HepG2 (cell line): ENCODE measurements around the gene MFSD2B. TPM values are rescaled to one million over a fixed set of nuclear protein-coding genes. Genes with fewer than 3 reads are reported as not detected.
A peak's percentile ranks its signal among the peaks of the same experiment; 100 is the strongest.

Experiments used
- CSRNP2 ChIP-seq: sonication (generic); formaldehyde crosslinking; conservative IDR thresholded peaks from 2 replicates; pipeline ENCODE4 v1.8.0; 2022; ENCODE audit warnings: low read depth, missing genetic modification reagents
- EED ChIP-seq: sonication (generic); formaldehyde crosslinking; IDR thresholded peaks from 2 replicates; pipeline ENCODE4 v1.5.0; 2020; ENCODE audit warnings: mild to moderate bottlenecking, missing genetic modification reagents
- ELF4 ChIP-seq: sonication (generic); formaldehyde crosslinking; IDR thresholded peaks from 2 replicates; pipeline ENCODE4 v1.5.0; 2020; ENCODE audit warnings: missing genetic modification reagents, mild to moderate bottlenecking, moderate library complexity, borderline replicate concordance
- JUND ChIP-seq: sonication (generic); formaldehyde crosslinking; IDR thresholded peaks from 2 replicates; pipeline ENCODE4 v1.8.0; 2022; ENCODE audit warnings: mild to moderate bottlenecking, missing genetic modification reagents
- KLF11 ChIP-seq: IDR thresholded peaks from 2 replicates; pipeline ENCODE4 v1.6.1; 2016; ENCODE audit warnings: missing compliant biosample characterization
- KLF6 ChIP-seq: IDR thresholded peaks from 2 replicates; pipeline ENCODE4 v1.8.0; 2016; ENCODE audit warnings: missing biosample characterization, missing genetic modification reagents
- MAFK ChIP-seq, 2 experiments: IDR thresholded peaks in 1 of 2; conservative IDR thresholded peaks in 1 of 2; 2 replicates each; pipeline ENCODE4 v1.6.1; 2011; ENCODE audit warnings: improper control_type of control experiment in 2 of 2, low read length in 2 of 2
- MAZ ChIP-seq, 2 experiments: sonication (generic) in 1 of 2; formaldehyde crosslinking in 1 of 2; IDR thresholded peaks; 2 replicates each; pipeline versions ENCODE4 v1.5.0 to v1.6.1; 2012 to 2020; ENCODE audit warnings: low read depth in 2 of 2, mild to moderate bottlenecking in 2 of 2, borderline replicate concordance in 1 of 2, improper control_type of control experiment in 1 of 2, low read length in 1 of 2, missing genetic modification reagents in 1 of 2, moderate library complexity in 1 of 2
- NAIF1 ChIP-seq: sonication (generic); formaldehyde crosslinking; IDR thresholded peaks from 2 replicates; pipeline ENCODE4 v1.5.0; 2020; ENCODE audit warnings: mild to moderate bottlenecking, missing genetic modification reagents, borderline replicate concordance
- POLR2AphosphoS2 ChIP-seq: IDR thresholded peaks from 2 replicates; pipeline ENCODE4 v1.6.1; 2011; ENCODE audit warnings: low read depth, low read length, improper control_type of control experiment
- POLR2G ChIP-seq: fragments of 200-400 bp; formaldehyde crosslinking; IDR thresholded peaks from 2 replicates; pipeline ENCODE4 v1.6.1; 2018; ENCODE audit warnings: mild to moderate bottlenecking, low read depth, low read length, moderate library complexity
- THAP11 ChIP-seq: IDR thresholded peaks from 2 replicates; pipeline ENCODE4 v1.6.1; 2016; ENCODE audit warnings: missing biosample characterization, missing genetic modification reagents
- ZEB1 ChIP-seq: IDR thresholded peaks from 2 replicates; pipeline ENCODE4 v1.6.1; 2012; ENCODE audit warnings: mild to moderate bottlenecking, low read depth, inconsistent platforms; ENCODE audit not compliant: insufficient replicate concordance
- ZFP91 ChIP-seq: sonication (generic); formaldehyde crosslinking; IDR thresholded peaks from 2 replicates; pipeline ENCODE4 v1.9.0; 2022; ENCODE audit warnings: missing genetic modification reagents, mild to moderate bottlenecking, borderline replicate concordance
- ZFY ChIP-seq: sonication (generic); formaldehyde crosslinking; IDR thresholded peaks from 2 replicates; pipeline ENCODE4 v1.4.0; 2020; ENCODE audit warnings: missing genetic modification reagents
- ZNF484 ChIP-seq: sonication (generic); formaldehyde crosslinking; IDR thresholded peaks from 2 replicates; pipeline ENCODE4 v1.5.1; 2020; ENCODE audit warnings: mild to moderate bottlenecking, low read depth, missing genetic modification reagents, borderline replicate concordance
- ZNF564 ChIP-seq: sonication (generic); formaldehyde crosslinking; IDR thresholded peaks from 2 replicates; pipeline ENCODE4 v1.8.1; 2023; ENCODE audit warnings: mild to moderate bottlenecking, missing genetic modification reagents
- ZNF615 ChIP-seq: sonication (generic); formaldehyde crosslinking; IDR thresholded peaks from 2 replicates; pipeline ENCODE4 v1.5.0; 2020; ENCODE audit warnings: mild to moderate bottlenecking, missing genetic modification reagents, borderline replicate concordance
- ZNF740 ChIP-seq: sonication (generic); formaldehyde crosslinking; IDR thresholded peaks from 2 replicates; pipeline ENCODE4 v1.4.0; 2020; ENCODE audit warnings: missing genetic modification reagents
- ZSCAN31 ChIP-seq: sonication (generic); formaldehyde crosslinking; IDR thresholded peaks from 2 replicates; pipeline ENCODE4 v1.5.0; 2020; ENCODE audit warnings: low read depth, mild to moderate bottlenecking, missing genetic modification reagents
- polyA plus RNA-seq, 8 experiments: library from polyadenylated mRNA; depleted of rRNA in 3 of 8; stranded (reverse) in 7 of 8; unstranded in 1 of 8; fragments of >200 nt; fragmentation: Illumina TruSeq in 4 of 8; extraction: Trizol in 4 of 8; gene quantifications; 2 replicates each; pipeline versions ENCODE4 v1.2.1 to v1.2.3, GENCODE V29; 2011 to 2016; ENCODE audit warnings: low read depth in 4 of 8, missing spikeins in 1 of 8, mixed read lengths in 1 of 8; ENCODE audit not compliant: insufficient read depth in 1 of 8
- total RNA-seq, 5 experiments: library from RNA; depleted of rRNA; stranded (reverse); fragments of >200 nt; fragmentation: Illumina TruSeq; extraction: Trizol; gene quantifications; 2 replicates each; pipeline ENCODE4 v1.2.3, GENCODE V29; 2016; ENCODE audit warnings: low read depth in 1 of 5
- TF ChIP-seq, protein P1 (sequence below): sonication (generic); formaldehyde crosslinking; IDR thresholded peaks from 2 replicates; pipeline ENCODE4 v1.4.0; 2020; ENCODE audit warnings: low read depth, missing genetic modification reagents

The MFSD2B gene
- total and polyA plus RNA-seq, 2 of the 13 experiments (the other 11 are each of a cell fraction or from before 2014, with no cell fraction given) = 0.21 to 0.93 TPM

- TF ChIP-seq ZSCAN31 (CRISPR knock-in tag) (0 out of 2 replicates have a peak, but pooled peaks have one; percentile 45), NAIF1 (CRISPR knock-in tag) (no peak), JUND (CRISPR knock-in tag) (no peak), POLR2AphosphoS2 (no peak), KLF6 (no peak), CSRNP2 (CRISPR knock-in tag) (no peak), MAZ (IDR thresholded peaks at IDR 0.05; ENCODE audit: borderline replicate concordance, low read depth, low read length) (0 out of 2 replicates have a peak, but pooled peaks have one; percentile 39), MAZ (CRISPR knock-in tag; IDR thresholded peaks at IDR 0.05; ENCODE audit: low read depth) (peak; percentile 82), POLR2G (no peak), ZFY (peak; percentile 24; the same call in 1 of the 2 replicates), THAP11 (CRISPR knock-in tag) (0 out of 2 replicates have a peak, but pooled peaks have one; percentile 28), MAFK (conservative IDR thresholded peaks at IDR 0.05 in 1 of 2, IDR thresholded peaks at IDR 0.05 in 1 of 2; ENCODE audit: low read length in 2 of 2) (no peak), ELF4 (CRISPR knock-in tag) (no peak), ZNF615 (CRISPR knock-in tag) (no peak), KLF11 (peak; percentile 49; the same call in 1 of the 2 replicates), ZNF564 (CRISPR knock-in tag) (no peak), ZNF740 (no peak; the same call in 1 of the 2 replicates), EED (CRISPR knock-in tag) (peak; percentile 83; the same call in 1 of the 2 replicates), ZFP91 (CRISPR knock-in tag) (peak; percentile 65; the same call in 1 of the 2 replicates), ZNF484 (CRISPR knock-in tag) (no peak), ZEB1 (peak; percentile 30)
- TF ChIP-seq, protein P1, sequence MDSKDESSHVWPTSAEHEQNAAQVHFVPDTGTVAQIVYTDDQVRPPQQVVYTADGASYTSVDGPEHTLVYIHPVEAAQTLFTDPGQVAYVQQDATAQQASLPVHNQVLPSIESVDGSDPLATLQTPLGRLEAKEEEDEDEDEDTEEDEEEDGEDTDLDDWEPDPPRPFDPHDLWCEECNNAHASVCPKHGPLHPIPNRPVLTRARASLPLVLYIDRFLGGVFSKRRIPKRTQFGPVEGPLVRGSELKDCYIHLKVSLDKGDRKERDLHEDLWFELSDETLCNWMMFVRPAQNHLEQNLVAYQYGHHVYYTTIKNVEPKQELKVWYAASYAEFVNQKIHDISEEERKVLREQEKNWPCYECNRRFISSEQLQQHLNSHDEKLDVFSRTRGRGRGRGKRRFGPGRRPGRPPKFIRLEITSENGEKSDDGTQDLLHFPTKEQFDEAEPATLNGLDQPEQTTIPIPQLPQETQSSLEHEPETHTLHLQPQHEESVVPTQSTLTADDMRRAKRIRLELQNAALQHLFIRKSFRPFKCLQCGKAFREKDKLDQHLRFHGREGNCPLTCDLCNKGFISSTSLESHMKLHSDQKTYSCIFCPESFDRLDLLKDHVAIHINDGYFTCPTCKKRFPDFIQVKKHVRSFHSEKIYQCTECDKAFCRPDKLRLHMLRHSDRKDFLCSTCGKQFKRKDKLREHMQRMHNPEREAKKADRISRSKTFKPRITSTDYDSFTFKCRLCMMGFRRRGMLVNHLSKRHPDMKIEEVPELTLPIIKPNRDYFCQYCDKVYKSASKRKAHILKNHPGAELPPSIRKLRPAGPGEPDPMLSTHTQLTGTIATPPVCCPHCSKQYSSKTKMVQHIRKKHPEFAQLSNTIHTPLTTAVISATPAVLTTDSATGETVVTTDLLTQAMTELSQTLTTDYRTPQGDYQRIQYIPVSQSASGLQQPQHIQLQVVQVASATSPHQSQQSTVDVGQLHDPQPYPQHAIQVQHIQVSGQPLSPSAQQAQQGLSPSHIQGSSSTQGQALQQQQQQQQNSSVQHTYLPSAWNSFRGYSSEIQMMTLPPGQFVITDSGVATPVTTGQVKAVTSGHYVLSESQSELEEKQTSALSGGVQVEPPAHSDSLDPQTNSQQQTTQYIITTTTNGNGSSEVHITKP (CRISPR knock-in tag) = no peak; the same call in 1 of the 2 replicates
Observed at GRCh38 chr2:24021122-24021998, 11.5 kb downstream of the MFSD2B start (continued).
